Immature natural killer cell (primary cell): Measurements from ENCODE around the gene HOXD12. TPM values are rescaled to one million over a fixed set of nuclear protein-coding genes. Genes with fewer than 3 reads are reported as not detected.

Source experiments
- DNase-seq, 3 donors: peaks; one replicate each; pipeline ENCODE4 v3.0.0; 2022; ENCODE audit warnings: mixed read lengths in 1 of 3
- H3K27ac Mint-ChIP-seq, 6 donors: one replicate each; pipeline ENCODE4 v1.8.0; 2020; ENCODE audit warnings: mixed read lengths in 6 of 6, mild to moderate bottlenecking in 5 of 6, inconsistent platforms in 4 of 6, moderate library complexity in 3 of 6
- H3K27me3 Mint-ChIP-seq, 3 donors: one replicate each; pipeline ENCODE4 v1.8.0; 2020 to 2021; ENCODE audit warnings: low read depth in 3 of 3, mild to moderate bottlenecking in 3 of 3, mixed read lengths in 3 of 3, moderate library complexity in 3 of 3, inconsistent platforms in 1 of 3
- H3K36me3 Mint-ChIP-seq, 3 donors: one replicate each; pipeline ENCODE4 v1.8.0; 2020; ENCODE audit warnings: mixed read lengths in 3 of 3, inconsistent platforms in 2 of 3, mild to moderate bottlenecking in 2 of 3
- H3K4me1 Mint-ChIP-seq, 2 donors: one replicate each; pipeline ENCODE4 v1.8.0; 2020; ENCODE audit warnings: inconsistent platforms in 2 of 2, mild to moderate bottlenecking in 2 of 2, mixed read lengths in 2 of 2, moderate library complexity in 1 of 2
- H3K4me3 Mint-ChIP-seq, 5 donors: one replicate each; pipeline ENCODE4 v1.8.0; 2020; ENCODE audit warnings: mild to moderate bottlenecking in 5 of 5, mixed read lengths in 5 of 5, inconsistent platforms in 3 of 5, moderate library complexity in 3 of 5
- H3K9me3 Mint-ChIP-seq, 6 donors: one replicate each; pipeline ENCODE4 v1.8.0; 2020; ENCODE audit warnings: mild to moderate bottlenecking in 6 of 6, mixed read lengths in 6 of 6, inconsistent platforms in 4 of 6, moderate library complexity in 3 of 6
- polyA plus RNA-seq, 3 donors: library from polyadenylated mRNA; unstranded; fragments of 300-500 nt; fragmentation: Illumina TruSeq; gene quantifications; one replicate each; pipeline ENCODE4 v1.2.3, GENCODE V29; 2021

The HOXD12 gene
- polyA plus RNA-seq, 3 donors from 2014 or later, result not detected

- H3K4me1 Mint-ChIP-seq, result peaks cover 35 to 36% of the 10 kb centered on the region in 2 donors
- peak within 1 kb of the TSS in 2 of 6 donors; percentile 11 to 50 for H3K27ac Mint-ChIP-seq
- peak within 1 kb of the TSS in 4 of 5 donors; percentile 24 to 65 (median 52) for H3K4me3 Mint-ChIP-seq
- no peak for DNase-seq
- H3K9me3 Mint-ChIP-seq, result peaks cover under 1 to 27% (median 4%) of the 10 kb centered on the region in 6 donors
- H3K36me3 Mint-ChIP-seq, result peaks cover 0 to 9% (median 0%) of the 10 kb centered on the region in 3 donors
- H3K27me3 Mint-ChIP-seq, result peaks cover 58 to 83% (median 81%) of the 10 kb centered on the region in 3 donors
These were observed 7.1 kb upstream of the HOXD12 start, which contains the start of gene HOXD13 for GRCh38 chr2:176092270-176093144. HOXD13 (plus strand) TSS chr2:176092721; CDS start chr2:176092891, 170 bp downstream.

- H3K9me3 Mint-ChIP-seq, result peaks cover 0 to 23% (median 4%) of the 10 kb centered on the region in 6 donors
- H3K4me3 Mint-ChIP-seq, result peak overlapping the region in 4 of 5 donors; percentile 1 to 57 (median 26)
- H3K4me1 Mint-ChIP-seq, result peaks cover 35 to 36% of the 10 kb centered on the region in 2 donors
- H3K27me3 Mint-ChIP-seq, result peaks cover 60 to 81% (median 81%) of the 10 kb centered on the region in 3 donors
- peaks cover 0 to 9% (median 0%) of the 10 kb centered on the region in 3 donors for H3K36me3 Mint-ChIP-seq
- no peak overlapping the region for H3K27ac Mint-ChIP-seq
- DNase-seq, result no peak
These were observed 6.3 kb upstream of the HOXD12 start for GRCh38 chr2:176093145-176093897.

GRCh38 chr2:176093898-176094249 lies 5.7 kb upstream of the HOXD12 start:
- DNase-seq, result no peak
- H3K36me3 Mint-ChIP-seq, result peaks cover 0 to 9% (median 0%) of the 10 kb centered on the region in 3 donors
- peaks cover 61 to 80% (median 80%) of the 10 kb centered on the region in 3 donors for H3K27me3 Mint-ChIP-seq
- no peak overlapping the region for H3K27ac Mint-ChIP-seq
- peak overlapping the region in 4 of 5 donors; percentile 1 to 57 (median 6) for H3K4me3 Mint-ChIP-seq
- peaks cover 32 to 34% of the 10 kb centered on the region in 2 donors for H3K4me1 Mint-ChIP-seq
- peaks cover 0 to 23% (median 4%) of the 10 kb centered on the region in 6 donors for H3K9me3 Mint-ChIP-seq

GRCh38 chr2:176094349-176094748 lies 5.2 kb upstream of the HOXD12 start:
- Mint-ChIP-seq H3K4me1 (peaks cover 32 to 34% of the 10 kb centered on the region in 2 donors), H3K36me3 (peaks cover 0 to 9% (median 0%) of the 10 kb centered on the region in 3 donors), H3K4me3 (no peak overlapping the region), H3K27me3 (peaks cover 65 to 81% (median 80%) of the 10 kb centered on the region in 3 donors), H3K27ac (no peak overlapping the region), H3K9me3 (peaks cover 0 to 23% (median 4%) of the 10 kb centered on the region in 6 donors)
- no peak for DNase-seq

GRCh38 chr2:176095421-176095820 lies 4.2 kb upstream of the HOXD12 start:
- H3K27me3 Mint-ChIP-seq, result peaks cover 68 to 77% (median 74%) of the 10 kb centered on the region in 3 donors
- no peak overlapping the region for H3K27ac Mint-ChIP-seq
- H3K4me3 Mint-ChIP-seq, result peak overlapping the region in 2 of 5 donors; percentile 14 to 25

GRCh38 chr2:176096243-176096985 lies 3.2 kb upstream of the HOXD12 start:
- Mint-ChIP-seq H3K27me3 (peaks cover 71 to 78% (median 73%) of the 10 kb centered on the region in 3 donors), H3K27ac (no peak overlapping the region), H3K36me3 (peaks cover 0 to 9% (median 0%) of the 10 kb centered on the region in 3 donors), H3K4me1 (peaks cover 32 to 34% of the 10 kb centered on the region in 2 donors), H3K9me3 (peaks cover 0 to 23% (median 4%) of the 10 kb centered on the region in 6 donors), H3K4me3 (peak overlapping the region; percentile 78 to 91 (median 84))
- no peak for DNase-seq

More at GRCh38 chr2:176095421-176095820, 4.2 kb upstream of the HOXD12 start:
- Mint-ChIP-seq H3K4me1 (peaks cover 32 to 34% of the 10 kb centered on the region in 2 donors), H3K9me3 (peaks cover 0 to 23% (median 4%) of the 10 kb centered on the region in 6 donors), H3K36me3 (peaks cover 0 to 9% (median 0%) of the 10 kb centered on the region in 3 donors)
- DNase-seq, result no peak

- Mint-ChIP-seq H3K4me3 (peak overlapping the region; percentile 78 to 91 (median 84)), H3K27me3 (peaks cover 65 to 77% (median 68%) of the 10 kb centered on the region in 3 donors), H3K36me3 (peaks cover 0 to 9% (median 0%) of the 10 kb centered on the region in 3 donors), H3K4me1 (peaks cover 27 to 32% of the 10 kb centered on the region in 2 donors), H3K9me3 (peaks cover 0 to 23% (median 4%) of the 10 kb centered on the region in 6 donors), H3K27ac (no peak overlapping the region)
- peak; percentile 51 to 60 (median 54) for DNase-seq
These were observed 2.4 kb upstream of the HOXD12 start for GRCh38 chr2:176096986-176097819.

- Mint-ChIP-seq H3K9me3 (peaks cover 0 to 23% (median 4%) of the 10 kb centered on the region in 6 donors), H3K36me3 (peaks cover 0 to 9% (median 0%) of the 10 kb centered on the region in 3 donors), H3K4me3 (peak overlapping the region; percentile 78 to 91 (median 84)), H3K4me1 (peaks cover 27 to 32% of the 10 kb centered on the region in 2 donors), H3K27me3 (peaks cover 65 to 83% (median 74%) of the 10 kb centered on the region in 3 donors), H3K27ac (no peak overlapping the region)
- DNase-seq, result no peak
These were observed 1.7 kb upstream of the HOXD12 start for GRCh38 chr2:176097820-176098365.

- no peak overlapping the region for H3K27ac Mint-ChIP-seq
- H3K9me3 Mint-ChIP-seq, result peaks cover 0 to 20% (median 4%) of the 10 kb centered on the region in 6 donors
- H3K27me3 Mint-ChIP-seq, result peaks cover 68 to 86% (median 75%) of the 10 kb centered on the region in 3 donors
- no peak overlapping the region for H3K4me3 Mint-ChIP-seq
- DNase-seq, result no peak
- H3K4me1 Mint-ChIP-seq, result peaks cover 24 to 31% of the 10 kb centered on the region in 2 donors
- H3K36me3 Mint-ChIP-seq, result peaks cover 0 to 9% (median 0%) of the 10 kb centered on the region in 3 donors
These were observed 1.0 kb upstream of the HOXD12 start for GRCh38 chr2:176098366-176099158.

- H3K9me3 Mint-ChIP-seq, result peaks cover 0 to 14% (median 4%) of the 10 kb centered on the region in 6 donors
- peaks cover 20 to 24% of the 10 kb centered on the region in 2 donors for H3K4me1 Mint-ChIP-seq
- H3K36me3 Mint-ChIP-seq, result peaks cover 0 to 9% (median 0%) of the 10 kb centered on the region in 3 donors
- no peak overlapping the region for H3K4me3 Mint-ChIP-seq
- peaks cover 66 to 79% (median 71%) of the 10 kb centered on the region in 3 donors for H3K27me3 Mint-ChIP-seq
- no peak for DNase-seq
- H3K27ac Mint-ChIP-seq, result no peak overlapping the region
These were observed 352 bp upstream of the HOXD12 start for GRCh38 chr2:176099159-176099727.

- peaks cover 20 to 22% of the 10 kb centered on the region in 2 donors for H3K4me1 Mint-ChIP-seq
- H3K27me3 Mint-ChIP-seq, result peaks cover 62 to 74% (median 69%) of the 10 kb centered on the region in 3 donors
- H3K4me3 Mint-ChIP-seq, result no peak overlapping the region
- H3K9me3 Mint-ChIP-seq, result peaks cover 0 to 12% (median under 1%) of the 10 kb centered on the region in 6 donors
- no peak for DNase-seq
- peaks cover 0 to 5% (median 0%) of the 10 kb centered on the region in 3 donors for H3K36me3 Mint-ChIP-seq
- H3K27ac Mint-ChIP-seq, result no peak overlapping the region
These were observed 1.0 kb downstream of the HOXD12 start for GRCh38 chr2:176100547-176101140.
